ENCODE measurements around the gene COLEC12. TPM values are rescaled to one million over a fixed set of nuclear protein-coding genes. Genes with fewer than 3 reads are reported as not detected.

COLEC12 gene
- total RNA-seq, 2 donors from 2014 or later = 1.9 to 4.7 TPM

DNA sequence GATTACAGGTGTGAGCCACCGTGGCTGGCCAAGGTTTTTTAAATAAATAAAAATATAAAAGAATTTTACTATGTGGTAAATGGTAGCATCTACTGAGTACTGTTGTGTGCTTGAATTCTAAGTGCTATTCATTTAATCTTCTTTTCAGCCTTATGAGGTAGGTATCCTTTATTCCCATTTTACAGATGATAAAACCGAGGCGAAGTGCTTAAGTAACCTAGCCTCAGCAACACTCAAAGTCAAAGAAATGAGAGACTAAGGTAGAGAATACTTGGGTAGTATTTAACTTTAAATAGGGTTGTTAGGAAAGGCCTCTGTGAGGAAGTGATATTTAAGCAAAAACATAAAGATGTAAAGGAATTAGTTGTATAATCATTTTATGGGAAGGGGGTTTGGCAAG lies 227.0 kb downstream of the COLEC12 start:
- TF ChIP-seq, protein P1, sequence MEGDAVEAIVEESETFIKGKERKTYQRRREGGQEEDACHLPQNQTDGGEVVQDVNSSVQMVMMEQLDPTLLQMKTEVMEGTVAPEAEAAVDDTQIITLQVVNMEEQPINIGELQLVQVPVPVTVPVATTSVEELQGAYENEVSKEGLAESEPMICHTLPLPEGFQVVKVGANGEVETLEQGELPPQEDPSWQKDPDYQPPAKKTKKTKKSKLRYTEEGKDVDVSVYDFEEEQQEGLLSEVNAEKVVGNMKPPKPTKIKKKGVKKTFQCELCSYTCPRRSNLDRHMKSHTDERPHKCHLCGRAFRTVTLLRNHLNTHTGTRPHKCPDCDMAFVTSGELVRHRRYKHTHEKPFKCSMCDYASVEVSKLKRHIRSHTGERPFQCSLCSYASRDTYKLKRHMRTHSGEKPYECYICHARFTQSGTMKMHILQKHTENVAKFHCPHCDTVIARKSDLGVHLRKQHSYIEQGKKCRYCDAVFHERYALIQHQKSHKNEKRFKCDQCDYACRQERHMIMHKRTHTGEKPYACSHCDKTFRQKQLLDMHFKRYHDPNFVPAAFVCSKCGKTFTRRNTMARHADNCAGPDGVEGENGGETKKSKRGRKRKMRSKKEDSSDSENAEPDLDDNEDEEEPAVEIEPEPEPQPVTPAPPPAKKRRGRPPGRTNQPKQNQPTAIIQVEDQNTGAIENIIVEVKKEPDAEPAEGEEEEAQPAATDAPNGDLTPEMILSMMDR (IDR thresholded peaks at IDR 0.05) = no peak
- H3K9me3 ChIP-seq = no peaks in the 10 kb centered on the region
- H3K27ac ChIP-seq = no peak overlapping the region
- no peak for DNase-seq
- intact Hi-C loops (cut with DNase I) = no loop called here
- H3K27me3 ChIP-seq = no peaks in the 10 kb centered on the region
- H3K4me3 ChIP-seq = no peak overlapping the region
- H3K4me1 ChIP-seq = no peaks in the 10 kb centered on the region
- H3K36me3 ChIP-seq = no peaks in the 10 kb centered on the region
- H3K9ac ChIP-seq (ENCODE audit: low read depth in 2 of 2, low read length in 2 of 2) = no peak overlapping the region

DNA sequence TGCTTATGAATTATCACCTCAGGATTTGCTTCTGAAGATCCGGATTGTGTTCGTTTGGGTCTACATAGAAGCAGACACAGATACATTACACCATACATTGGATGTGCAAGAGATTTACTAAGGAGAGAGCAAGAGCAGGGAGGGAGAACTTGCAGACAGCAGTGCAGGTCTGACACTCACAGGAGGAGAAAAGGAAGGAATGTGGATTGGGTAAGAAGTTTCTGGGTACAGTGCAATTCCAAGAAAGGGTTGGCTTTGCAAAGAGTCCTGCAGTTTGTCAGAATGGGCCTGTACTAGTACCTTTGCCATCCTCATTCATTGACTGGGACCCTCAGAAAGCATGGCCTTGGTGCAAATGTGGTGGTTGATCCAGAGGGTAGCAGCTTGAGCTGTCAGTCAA lies 227.9 kb downstream of the COLEC12 start:
- Histone ChIP-seq H3K4me3 (no peak overlapping the region), H3K36me3 (no peaks in the 10 kb centered on the region), H3K27ac (no peak overlapping the region), H3K27me3 (no peaks in the 10 kb centered on the region), H3K9me3 (no peaks in the 10 kb centered on the region), H3K4me1 (no peaks in the 10 kb centered on the region), H3K9ac (ENCODE audit: low read depth in 2 of 2, low read length in 2 of 2) (no peak overlapping the region)
- no peak for DNase-seq
- TF ChIP-seq, protein P1 (IDR thresholded peaks at IDR 0.05) = no peak
- intact Hi-C loops (cut with DNase I) = no loop called here

DNA sequence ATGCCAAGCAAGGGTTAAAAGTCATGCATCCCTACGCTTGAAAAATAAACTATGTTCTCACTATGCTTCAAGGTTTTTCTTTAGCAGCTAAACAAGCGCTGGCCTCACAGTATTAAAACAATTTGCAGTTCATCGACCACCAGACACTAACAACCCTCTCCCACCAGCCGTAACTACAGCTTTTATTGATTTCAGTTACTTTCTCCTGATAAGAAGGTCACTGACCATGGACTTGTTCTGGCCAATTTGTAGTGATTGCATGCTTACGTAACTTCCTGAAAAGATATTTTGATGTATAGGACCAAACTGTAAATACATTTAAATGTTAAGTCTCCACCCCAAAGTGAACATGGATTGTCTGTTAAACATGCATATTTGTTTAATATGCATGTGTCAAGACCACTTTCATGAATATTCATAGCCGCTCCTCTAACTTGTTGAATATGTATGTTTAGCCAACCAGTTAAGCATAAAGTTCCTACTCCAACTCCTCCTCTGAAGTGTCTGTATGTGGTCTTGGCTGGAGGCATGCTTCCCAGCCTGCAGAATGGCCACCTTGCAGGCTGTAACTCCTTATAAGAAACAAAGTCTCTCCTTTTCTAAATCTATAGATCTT lies 230.9 kb downstream of the COLEC12 start:
- intact Hi-C loops (cut with DNase I) = no loop called here
- Histone ChIP-seq H3K27ac (no peak overlapping the region), H3K9ac (ENCODE audit: low read depth in 2 of 2, low read length in 2 of 2) (no peak overlapping the region), H3K9me3 (no peaks in the 10 kb centered on the region), H3K4me1 (no peaks in the 10 kb centered on the region), H3K4me3 (no peak overlapping the region), H3K36me3 (no peaks in the 10 kb centered on the region), H3K27me3 (no peaks in the 10 kb centered on the region)
- TF ChIP-seq, protein P1 (IDR thresholded peaks at IDR 0.05) = no peak
- no peak for DNase-seq

DNA sequence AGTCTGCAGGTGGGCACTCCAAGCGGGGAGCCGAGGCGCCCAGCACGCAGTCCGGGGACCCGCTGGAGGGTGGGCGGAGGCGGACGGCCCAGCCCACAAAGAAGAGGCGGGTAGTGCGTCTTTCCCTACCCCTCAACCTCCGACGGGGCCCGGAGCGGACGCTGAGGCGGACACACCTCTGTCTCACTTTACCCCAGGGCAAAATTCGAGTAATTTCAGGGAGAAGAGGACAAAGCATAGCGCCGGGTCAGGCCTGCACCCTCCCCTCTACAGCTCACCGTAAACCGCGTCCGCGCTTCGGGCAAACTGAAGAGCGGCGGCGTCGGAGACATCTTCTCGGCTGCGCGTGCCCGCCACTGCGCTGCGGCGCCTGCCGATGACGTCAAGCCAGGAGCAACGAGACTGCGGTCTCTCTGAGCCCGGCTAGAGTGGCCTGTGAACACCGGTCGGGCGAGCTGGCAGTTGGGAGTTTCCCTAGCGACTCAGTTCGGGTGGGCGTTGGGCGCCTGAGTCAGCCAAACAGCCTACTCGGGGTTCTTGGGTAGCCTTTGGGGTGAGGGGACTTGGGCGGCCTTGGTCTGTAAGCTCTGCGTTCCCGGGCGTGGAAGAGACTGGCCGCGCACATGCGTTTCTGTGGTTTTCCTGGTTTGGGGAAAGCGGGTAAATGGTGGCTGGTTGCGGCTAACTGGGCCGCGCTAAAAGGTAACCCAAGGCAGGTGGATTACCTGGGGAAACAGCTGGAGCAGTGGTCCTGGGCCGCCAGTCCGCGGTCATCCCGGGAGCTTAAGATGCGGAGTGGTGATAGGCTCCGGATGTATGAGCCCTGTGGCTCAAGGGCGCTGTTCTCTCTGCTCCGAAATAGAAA lies 232.6 kb downstream of the COLEC12 start, which contains the start of gene THOC1:
Gene THOC1, minus strand, starts transcription at position 360 of the 865 bp plus-strand sequence. Its CDS starts 28 bp downstream, at position 332.
- Histone ChIP-seq H3K4me1 (no peaks in the 10 kb centered on the region), H3K27me3 (no peaks in the 10 kb centered on the region), H3K4me3 (peak within 1 kb of the TSS; percentile 90), H3K36me3 (no peaks in the 10 kb centered on the region), H3K9ac (ENCODE audit: low read depth in 2 of 2, low read length in 2 of 2) (peak within 1 kb of the TSS; percentile 84 to 93), H3K27ac (peak within 1 kb of the TSS; percentile 77), H3K9me3 (no peaks in the 10 kb centered on the region)
- peak; percentile 96 for DNase-seq
- TF ChIP-seq, protein P1 (IDR thresholded peaks at IDR 0.05) = no peak
- intact Hi-C loops (cut with DNase I) = no loop called here

DNA sequence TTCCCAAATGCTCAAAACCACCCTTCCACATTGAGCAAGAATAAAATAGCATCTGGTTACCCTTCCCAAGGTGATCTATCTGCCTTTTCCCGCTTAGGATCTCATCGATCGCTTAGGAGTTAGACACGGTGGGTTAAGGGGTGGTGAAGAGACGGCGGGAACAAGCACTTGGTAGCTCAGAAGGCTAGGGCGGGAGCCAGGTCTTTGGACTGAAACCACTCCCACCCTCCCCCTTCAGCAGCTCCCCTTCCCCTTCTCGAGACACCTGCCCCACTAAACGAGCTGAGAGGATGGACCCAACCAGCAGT lies 233.2 kb downstream of the COLEC12 start:
- DNase-seq = no peak
- H3K4me1 ChIP-seq = no peaks in the 10 kb centered on the region
- peak overlapping the region; percentile 77 for H3K27ac ChIP-seq
- H3K9ac ChIP-seq (ENCODE audit: low read depth in 2 of 2, low read length in 2 of 2) = peak overlapping the region; percentile 84 to 93
- intact Hi-C loops (cut with DNase I) = no loop called here
- peak overlapping the region; percentile 90 for H3K4me3 ChIP-seq
- TF ChIP-seq, protein P1 (IDR thresholded peaks at IDR 0.05) = no peak
- H3K9me3 ChIP-seq = no peaks in the 10 kb centered on the region
- no peaks in the 10 kb centered on the region for H3K36me3 ChIP-seq
- no peaks in the 10 kb centered on the region for H3K27me3 ChIP-seq

Other genes starting within 250 kb of the COLEC12 start
- gene THOC1, start 232.7 kb downstream of the COLEC12 start, total RNA-seq = 10 to 100 TPM; 17.8 to 32.9 TPM
- gene CETN1, start 79.7 kb upstream of the COLEC12 start, total RNA-seq = not detected
- gene CLUL1, start 96.3 kb upstream of the COLEC12 start, total RNA-seq = not detected
- gene TYMS, start 157.0 kb upstream of the COLEC12 start, total RNA-seq = 100 to 1,000 TPM in 1 of 2 donors, 10 to 100 TPM in 1; 32.8 to 131 TPM
- gene ENOSF1, start 211.9 kb upstream of the COLEC12 start, total RNA-seq = 100 to 1,000 TPM in 1 of 2 donors, 10 to 100 TPM in 1; 51.7 to 103 TPM

All from colonic mucosa (tissue), 4 donors.